OCI-LY1 (cell line): Measurements from ENCODE around the gene UCKL1.

Experiments
- H2AFZ ChIP-seq: fragments of 200-600 bp; sonication (generic), shearing (Covaris generic); 2 replicates; pipeline ENCODE4 v1.6.0; 2014; ENCODE audit warnings: antibody characterized with exemption, mild to moderate bottlenecking, low read length
- H3F3A ChIP-seq: fragments of 200-600 bp; sonication (generic), shearing (Covaris generic); 2 replicates; pipeline ENCODE4 v1.6.0; 2014; ENCODE audit warnings: mild to moderate bottlenecking, antibody characterized with exemption, low read length, moderate library complexity; ENCODE audit not compliant: insufficient read depth
- H3K27ac ChIP-seq: fragments of 200-600 bp; sonication (generic); 2 replicates; pipeline ENCODE4 v1.5.1; 2014; ENCODE audit warnings: low read length, mixed run types, mild to moderate bottlenecking, low read depth; ENCODE audit not compliant: poor library complexity, severe bottlenecking
- H3K27me3 ChIP-seq: fragments of 200-600 bp; sonication (generic); 2 replicates; pipeline ENCODE4 v1.6.0; 2014; ENCODE audit warnings: antibody characterized with exemption, mild to moderate bottlenecking, low read length, moderate library complexity; ENCODE audit not compliant: insufficient read depth
- H3K36me3 ChIP-seq: fragments of 200-600 bp; sonication (generic); 2 replicates; pipeline ENCODE4 v1.6.1; 2014; ENCODE audit warnings: mild to moderate bottlenecking, antibody characterized with exemption, low read length, moderate library complexity, mixed read lengths; ENCODE audit not compliant: insufficient read depth
- H3K4me1 ChIP-seq: fragments of 200-600 bp; sonication (generic); 2 replicates; pipeline ENCODE4 v1.5.1; 2014; ENCODE audit warnings: mild to moderate bottlenecking, low read length, moderate library complexity; ENCODE audit not compliant: insufficient read depth, severe bottlenecking
- H3K4me2 ChIP-seq: fragments of 200-600 bp; sonication (generic), shearing (Covaris generic); 2 replicates; pipeline ENCODE4 v1.6.1; 2014; ENCODE audit warnings: low read length
- H3K4me3 ChIP-seq: fragments of 200-600 bp; sonication (generic); 2 replicates; pipeline ENCODE4 v1.5.1; 2014; ENCODE audit warnings: low read length, low read depth, mild to moderate bottlenecking, mixed read lengths; ENCODE audit not compliant: poor library complexity, severe bottlenecking
- H3K79me2 ChIP-seq: fragments of 200-600 bp; shearing (Covaris generic); 2 replicates; pipeline ENCODE4 v1.6.1; 2016; ENCODE audit warnings: mixed run types, low read length, mixed read lengths; ENCODE audit not compliant: insufficient read depth
- H3K9ac ChIP-seq: fragments of 200-600 bp; sonication (generic), shearing (Covaris generic); 2 replicates; pipeline ENCODE4 v1.6.1; 2014; ENCODE audit warnings: mild to moderate bottlenecking, low read length, mixed read lengths
- H3K9me2 ChIP-seq: fragments of 200-600 bp; sonication (generic), shearing (Covaris generic); 2 replicates; pipeline ENCODE4 v1.6.1; 2014; ENCODE audit warnings: low read depth, mild to moderate bottlenecking, low read length, mixed read lengths
- H3K9me3 ChIP-seq: fragments of 200-600 bp; shearing (Covaris generic); 2 replicates; pipeline ENCODE4 v1.6.1; 2014; ENCODE audit warnings: low read length, mixed read lengths
- H4K20me1 ChIP-seq: fragments of 200-600 bp; sonication (generic), shearing (Covaris generic); 2 replicates; pipeline ENCODE4 v1.6.0; 2016; ENCODE audit warnings: mild to moderate bottlenecking, low read length; ENCODE audit not compliant: insufficient read depth
- CTCF ChIP-seq: fragments of 200-600 bp; sonication (generic), shearing (Covaris generic); IDR thresholded peaks from 2 replicates; pipeline ENCODE4 v1.5.1; 2017; ENCODE audit warnings: mild to moderate bottlenecking, antibody characterized with exemption, low read length, moderate library complexity, mixed read lengths
- EZH2 ChIP-seq: fragments of 200-600 bp; sonication (generic), shearing (Covaris generic); IDR thresholded peaks from 2 replicates; pipeline ENCODE4 v1.8.0; 2017; ENCODE audit warnings: borderline replicate concordance, mixed run types, mild to moderate bottlenecking, antibody characterized with exemption, low read length, moderate library complexity, mixed read lengths

The UCKL1 gene

GRCh38 chr20:63937596-63937995, 18.6 kb downstream of the UCKL1 start:
- no peaks in the 10 kb centered on the region for H4K20me1 ChIP-seq
- no peaks in the 10 kb centered on the region for H3K9me2 ChIP-seq
- H3K27ac ChIP-seq = no peak overlapping the region
- H3F3A ChIP-seq = no peaks in the 10 kb centered on the region
- no peak overlapping the region for H3K4me3 ChIP-seq
- no peaks in the 10 kb centered on the region for H3K27me3 ChIP-seq
- H2AFZ ChIP-seq = no peak overlapping the region
- no peak overlapping the region for H3K9ac ChIP-seq
- TF ChIP-seq CTCF (no peak), EZH2 (no peak)
- no peaks in the 10 kb centered on the region for H3K79me2 ChIP-seq
- H3K4me2 ChIP-seq = no peak overlapping the region
- H3K4me1 ChIP-seq = peaks cover 13% of the 10 kb centered on the region
- no peaks in the 10 kb centered on the region for H3K9me3 ChIP-seq
- peaks cover 56% of the 10 kb centered on the region for H3K36me3 ChIP-seq

GRCh38 chr20:63935447-63935846, 20.8 kb downstream of the UCKL1 start:
- Histone ChIP-seq H2AFZ (no peak overlapping the region), H3K4me3 (no peak overlapping the region), H4K20me1 (no peaks in the 10 kb centered on the region), H3K36me3 (peaks cover 73% of the 10 kb centered on the region), H3K9me2 (no peaks in the 10 kb centered on the region), H3K27me3 (no peaks in the 10 kb centered on the region), H3F3A (no peaks in the 10 kb centered on the region), H3K79me2 (no peaks in the 10 kb centered on the region), H3K9me3 (no peaks in the 10 kb centered on the region), H3K27ac (no peak overlapping the region), H3K9ac (no peak overlapping the region), H3K4me1 (no peaks in the 10 kb centered on the region), H3K4me2 (no peak overlapping the region)
- no peak for TF ChIP-seq EZH2
- no peak for TF ChIP-seq CTCF

- Histone ChIP-seq H3K9me2 (no peaks in the 10 kb centered on the region), H3K36me3 (peaks cover 76% of the 10 kb centered on the region), H3F3A (no peaks in the 10 kb centered on the region), H4K20me1 (no peaks in the 10 kb centered on the region), H3K9ac (no peak overlapping the region), H3K27ac (no peak overlapping the region), H3K9me3 (no peaks in the 10 kb centered on the region), H3K4me1 (no peaks in the 10 kb centered on the region), H3K27me3 (no peaks in the 10 kb centered on the region), H3K4me3 (no peak overlapping the region), H3K79me2 (no peaks in the 10 kb centered on the region), H3K4me2 (no peak overlapping the region), H2AFZ (no peak overlapping the region)
- TF ChIP-seq CTCF (peak; percentile 63), EZH2 (no peak)
Observed at GRCh38 chr20:63934271-63935068, 21.7 kb downstream of the UCKL1 start.
